ENCODE data around the gene NUP188.

- TF ChIP-seq CTCF (conservative IDR thresholded peaks at IDR 0.05; ENCODE audit: low read depth, low read length) (no peak), EZH2 (IDR thresholded peaks at IDR 0.05; ENCODE audit: low read length, unreplicated experiment) (no peak), EZH2phosphoT487 (IDR thresholded peaks at IDR 0.05; ENCODE audit: borderline replicate concordance, low read length) (no peak)
Measured at GRCh38 chr9:129013674-129014073, 66.2 kb downstream of the NUP188 start.
